HG02973 (cell line): ENCODE measurements around the gene ACOT6.
"Not testable (repeated sequence)": the region's sequence is repeated elsewhere in the genome, so short reads cannot be mapped to it uniquely, and the experiment has no call there.

Source experiments
- ATAC-seq: cut with Tn5 transposase; IDR thresholded peaks from one replicate; pipeline ENCODE4 v1.9.1; 2021; ENCODE audit warnings: moderate library complexity; ENCODE audit not compliant: unreplicated experiment

The ACOT6 gene

DNA sequence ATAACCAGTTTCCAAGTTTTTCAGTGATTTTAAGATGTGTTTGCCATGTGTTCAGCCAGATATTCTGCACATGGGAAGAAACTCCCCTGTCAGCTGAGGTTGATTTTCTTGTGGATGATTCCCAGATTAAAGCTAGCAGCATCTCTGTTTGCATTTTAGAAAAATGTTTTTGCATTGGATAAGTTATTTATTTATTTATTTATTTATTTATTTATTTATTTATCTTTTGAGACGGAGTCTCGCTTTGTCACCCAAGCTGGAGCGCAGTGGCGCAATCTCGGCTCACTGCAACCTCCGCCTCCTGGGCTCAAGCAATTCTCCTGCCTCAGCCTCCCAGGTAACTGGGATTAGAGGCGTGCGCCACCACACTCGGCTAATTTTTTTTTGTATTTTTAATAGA lies 17.8 kb upstream of the ACOT6 start:
- ATAC-seq: no peak

- ATAC-seq: no peak
Measured at GRCh38 chr14:73599499-73599898, 12.8 kb upstream of the ACOT6 start.

GRCh38 chr14:73602994-73603393 lies 9.3 kb upstream of the ACOT6 start:
- no peak for ATAC-seq

- ATAC-seq: no peak
Measured at GRCh38 chr14:73606271-73606670, 6.0 kb upstream of the ACOT6 start.

DNA sequence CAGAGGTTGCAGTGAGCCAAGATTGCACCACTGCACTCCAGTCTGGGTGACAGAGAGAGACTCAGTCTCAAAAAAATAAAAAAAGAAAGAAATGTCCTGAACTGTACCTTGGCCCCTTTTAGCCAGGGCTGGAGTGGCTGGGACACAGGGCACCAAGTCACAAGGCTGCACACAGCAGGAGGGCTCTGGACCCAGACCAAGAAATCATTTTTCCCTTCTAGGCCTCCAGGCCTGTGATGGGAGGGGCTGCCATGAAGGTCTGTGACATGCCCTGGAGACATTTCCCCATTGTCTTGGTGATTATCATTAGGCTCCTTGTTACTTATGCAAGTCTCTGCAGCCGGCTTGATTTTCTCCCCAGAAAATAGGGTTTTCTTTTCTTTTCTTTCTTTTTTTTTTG lies 5.1 kb upstream of the ACOT6 start:
- ATAC-seq: no peak

DNA sequence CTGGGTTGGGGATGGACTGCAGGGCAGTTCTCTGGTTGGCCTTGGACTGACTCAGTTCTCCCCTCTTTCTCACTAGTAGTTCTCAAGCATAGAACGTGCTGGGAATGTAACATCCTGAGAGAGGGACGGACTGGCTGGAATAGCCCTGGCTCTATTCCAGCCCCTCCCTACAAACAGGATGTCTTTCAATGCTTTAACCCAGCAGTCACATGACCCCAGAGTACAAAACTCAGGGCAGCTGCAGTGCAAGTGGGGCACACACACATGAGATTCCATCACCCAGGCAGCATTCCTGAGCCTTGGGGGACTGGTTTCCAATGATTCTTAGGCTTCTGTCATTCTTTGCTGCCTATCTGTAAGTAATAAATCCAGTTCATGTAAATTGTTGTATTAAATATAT lies 1.6 kb upstream of the ACOT6 start:
- no peak for ATAC-seq

DNA sequence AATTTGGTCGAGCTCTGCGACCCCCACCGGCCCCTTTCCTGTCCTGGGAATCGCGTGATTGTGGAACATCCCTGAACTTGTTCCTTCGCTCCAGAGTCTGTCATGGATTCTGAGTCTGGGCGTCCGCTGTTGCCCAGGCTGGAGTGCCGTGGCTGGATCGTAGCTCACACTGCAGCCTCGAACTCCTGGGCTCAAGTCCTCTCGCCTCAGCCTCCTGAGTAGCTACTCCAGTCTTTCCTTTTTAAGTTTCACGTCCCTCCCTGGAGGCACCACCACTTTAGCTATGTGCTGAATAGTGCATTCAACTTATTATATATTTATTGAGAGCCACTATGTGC lies 698 bp downstream of the ACOT6 start:
- no peak for ATAC-seq

DNA sequence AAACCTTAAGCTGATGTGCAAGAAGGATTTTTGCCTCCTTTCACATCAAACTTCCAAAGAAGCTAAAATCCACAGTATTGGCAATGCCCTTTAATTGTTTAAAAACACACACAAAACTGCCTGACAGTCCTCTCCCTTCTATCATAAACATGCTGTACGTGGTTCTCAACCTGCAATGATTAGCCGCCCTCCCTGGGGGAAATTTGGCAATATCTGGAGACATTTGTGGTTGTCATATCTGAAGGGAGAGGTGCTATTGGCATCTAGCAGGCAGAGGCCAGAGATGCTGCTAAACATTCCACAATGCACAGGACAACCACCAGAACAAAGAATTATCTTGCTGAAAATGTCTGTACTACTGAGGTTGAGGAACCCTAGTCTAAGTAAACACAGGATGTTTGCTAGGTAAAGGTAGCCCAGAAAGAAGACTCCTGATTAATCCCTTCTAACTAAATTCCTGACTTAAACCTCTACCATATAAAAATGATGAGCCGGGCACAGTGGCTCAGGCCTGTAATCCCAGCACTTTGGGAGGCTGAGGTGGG lies 1.2 kb downstream of the ACOT6 start:
- no peak for ATAC-seq

DNA sequence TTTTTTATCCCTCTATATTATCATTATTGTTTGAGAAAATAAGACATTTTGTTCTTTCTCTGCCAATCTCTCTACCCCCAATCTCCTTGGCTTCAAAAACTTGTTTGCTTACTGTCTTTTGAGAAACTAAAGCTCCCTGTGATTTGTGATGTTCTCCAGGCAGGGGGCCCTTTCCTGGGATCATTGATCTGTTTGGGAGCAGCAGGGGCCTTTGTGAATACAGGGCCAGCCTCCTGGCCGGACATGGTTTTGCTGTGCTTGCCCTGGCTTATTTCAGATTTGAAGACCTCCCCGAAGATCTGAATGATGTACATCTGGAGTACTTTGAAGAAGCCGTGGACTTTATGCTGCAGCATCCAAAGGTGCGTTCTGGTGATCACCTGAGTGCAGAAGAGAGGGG lies 4.5 kb downstream of the ACOT6 start:
- no peak for ATAC-seq

- no peak for ATAC-seq
Measured at GRCh38 chr14:73619524-73619923, 7.2 kb downstream of the ACOT6 start.

GRCh38 chr14:73620268-73620667 lies 8.0 kb downstream of the ACOT6 start:
- ATAC-seq: no peak

DNA sequence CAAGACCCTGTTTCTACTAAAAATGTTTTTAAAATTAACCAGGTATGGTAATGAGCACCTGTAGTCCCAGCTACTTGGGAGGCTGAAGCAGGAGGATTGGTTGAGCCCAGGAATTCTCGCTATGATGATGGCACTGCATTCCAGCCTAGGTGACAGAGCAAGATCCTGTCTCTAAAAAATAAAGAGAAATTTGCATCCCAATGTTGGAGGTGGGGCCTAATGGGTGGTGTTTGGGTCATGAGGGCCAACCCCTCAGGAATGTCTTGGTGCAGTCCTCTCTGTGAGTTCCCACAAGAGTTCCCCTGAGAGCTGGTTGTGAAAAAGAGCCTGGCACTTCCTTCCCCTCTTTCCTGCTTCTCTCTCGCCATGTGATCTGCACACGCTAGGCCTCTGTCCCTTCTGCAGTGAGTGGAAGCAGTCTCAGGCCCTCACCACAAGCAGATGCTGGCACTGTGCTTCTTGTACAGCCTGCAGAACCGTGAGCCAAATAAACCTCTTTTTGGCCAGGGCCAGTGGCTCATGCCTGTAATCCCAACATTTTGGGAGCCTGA lies 11.3 kb downstream of the ACOT6 start:
- ATAC-seq: no peak

DNA sequence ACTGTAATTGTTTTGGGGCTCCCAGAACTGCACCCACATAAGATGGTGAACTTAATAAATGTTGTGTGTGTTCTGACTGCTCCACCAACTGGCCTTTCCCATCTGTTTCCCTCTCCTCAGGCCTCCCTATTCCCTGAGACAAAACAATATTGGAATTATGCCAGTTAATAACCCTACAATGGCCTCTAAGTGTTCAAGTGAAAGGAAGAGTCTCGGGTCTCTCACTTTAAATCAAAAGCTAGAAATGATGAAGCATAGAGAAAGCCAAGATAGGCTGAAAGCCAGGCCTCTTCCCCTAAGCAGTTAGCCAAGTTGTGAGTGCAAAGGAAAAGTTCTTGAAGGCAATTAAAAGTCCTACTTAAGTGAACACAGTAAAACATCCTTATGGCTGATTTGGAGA lies 13.4 kb downstream of the ACOT6 start:
- ATAC-seq: no peak

GRCh38 chr14:73627151-73627558 lies 14.8 kb downstream of the ACOT6 start:
- no peak for ATAC-seq

- ATAC-seq: no peak
Measured at GRCh38 chr14:73630009-73630780, 17.9 kb downstream of the ACOT6 start.

DNA sequence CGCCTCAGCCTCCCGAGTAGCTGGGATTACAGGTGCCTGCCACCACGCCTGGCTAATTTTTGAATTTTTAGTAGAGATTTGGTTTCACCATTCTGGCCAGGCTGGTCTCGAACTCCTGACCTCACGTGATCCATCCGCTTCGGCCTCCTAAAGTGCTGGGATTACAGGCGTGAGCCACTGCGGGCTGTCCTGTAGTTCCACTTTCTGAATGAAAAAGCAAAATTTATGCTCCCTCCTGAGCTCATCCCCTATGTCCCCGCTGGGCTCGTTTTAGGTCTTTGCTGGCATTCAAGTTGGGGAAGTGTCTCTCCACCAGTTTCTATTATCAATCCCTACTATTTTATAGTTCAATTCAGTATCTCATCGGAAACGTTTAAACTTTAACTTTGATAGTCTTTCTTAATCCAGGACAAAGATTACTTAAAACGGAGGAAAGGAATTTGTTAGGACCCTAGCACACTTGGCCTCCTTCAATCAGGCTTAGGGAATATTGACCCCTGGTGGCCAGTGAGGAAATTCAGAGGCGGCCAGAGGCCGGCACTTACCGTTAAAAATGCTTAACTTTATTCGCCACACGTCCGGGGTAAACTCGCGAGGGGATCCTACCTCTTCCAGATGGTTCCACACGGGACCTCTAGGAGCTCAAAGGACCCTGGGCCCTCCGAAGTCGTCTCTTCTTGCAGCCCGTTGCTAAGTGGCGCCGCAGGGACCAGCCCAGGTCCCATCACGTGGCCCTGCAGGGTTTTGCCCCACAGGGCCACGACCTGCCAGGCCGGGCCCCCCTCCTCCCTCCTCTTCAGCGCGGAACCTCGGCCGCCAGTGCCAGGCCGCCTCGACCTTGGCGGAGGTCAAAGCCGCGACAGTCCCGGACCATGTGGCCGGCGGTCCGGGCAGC lies 21.0 kb downstream of the ACOT6 start:
- ATAC-seq: no peak

GRCh38 chr14:73634011-73634833 lies 21.9 kb downstream of the ACOT6 start:
- ATAC-seq: no peak

GRCh38 chr14:73636355-73636754 lies 24.0 kb downstream of the ACOT6 start:
- not testable (repeated sequence) for ATAC-seq

GRCh38 chr14:73637830-73638229 lies 25.5 kb downstream of the ACOT6 start:
- ATAC-seq: no peak

- ATAC-seq: no peak
Measured at GRCh38 chr14:73640796-73641365, 28.6 kb downstream of the ACOT6 start.
